Stimulated activated CD4-positive, alpha-beta T cell treated with anti-CD3 and anti-CD28 coated beads, Interleukin-15, amount 100 ng/mL, for 48 hours (primary cell): ENCODE results near the gene IGSF9.

Experiments used
- DNase-seq, 2 donors: peaks; one replicate each; pipeline ENCODE4 v3.0.0-alpha.2; 2020; ENCODE audit warnings: low read depth in 2 of 2

Gene IGSF9

GRCh38 chr1:159972443-159973205, 27.2 kb upstream of the IGSF9 start:
- DNase-seq: no peak

DNA sequence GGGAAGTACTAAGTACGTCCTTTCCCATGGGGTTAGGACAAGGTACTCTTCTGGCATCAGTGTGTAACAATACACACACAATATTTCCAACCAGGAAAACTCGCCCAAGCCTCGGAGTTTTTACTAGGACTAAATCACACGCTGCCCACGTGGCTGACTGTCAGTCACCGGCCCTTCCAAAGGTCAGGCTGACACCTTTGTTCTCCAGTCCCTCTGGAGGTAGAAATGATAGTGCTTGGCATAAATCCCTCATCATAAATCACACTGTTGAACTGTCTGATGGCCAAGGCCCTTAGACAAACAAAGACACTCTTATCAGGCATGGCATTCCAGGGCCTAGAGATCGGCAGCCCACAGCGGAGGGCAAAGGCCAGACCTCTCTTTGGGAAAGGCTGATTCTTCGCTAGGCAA, 25.5 kb upstream of the IGSF9 start:
- no peak for DNase-seq

DNA sequence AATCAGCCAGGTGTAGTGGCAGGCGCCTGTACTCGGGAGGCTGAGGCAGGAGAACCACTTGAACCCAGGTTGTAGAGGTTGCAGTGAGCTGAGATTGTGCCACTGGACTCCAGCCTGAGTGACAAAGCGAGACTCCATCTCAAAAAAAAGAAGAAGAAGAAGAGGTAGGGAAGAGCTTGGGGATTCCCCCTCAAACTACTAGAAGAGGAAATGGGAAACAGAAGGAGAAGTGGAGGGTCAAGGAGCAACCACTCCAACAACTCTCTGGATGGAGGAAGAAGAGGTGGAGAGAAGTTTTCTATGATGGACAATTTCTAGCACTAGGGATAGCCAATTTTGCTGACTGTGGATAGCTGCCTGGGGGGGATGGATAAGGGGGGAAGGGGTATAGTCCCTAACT, 23.5 kb upstream of the IGSF9 start:
- no peak for DNase-seq

DNA sequence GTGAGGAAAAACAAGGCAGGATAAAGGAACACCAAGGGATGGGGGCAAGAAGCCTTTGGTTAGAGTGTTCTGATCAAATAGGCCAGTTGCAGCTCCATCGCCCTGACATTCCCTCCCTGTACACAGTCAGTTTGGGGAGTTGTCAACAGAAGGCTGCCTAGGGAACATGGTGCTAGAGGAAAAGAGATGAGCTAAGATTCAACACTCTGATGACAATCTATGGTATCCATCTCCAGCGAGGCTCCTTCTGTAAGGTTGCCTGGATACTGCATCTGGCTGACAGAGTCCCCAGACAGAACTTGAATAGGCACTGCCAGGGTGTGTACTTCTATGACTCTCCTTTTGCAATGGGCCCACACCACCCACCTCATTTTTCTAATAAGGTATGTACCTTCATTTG, 19.9 kb upstream of the IGSF9 start:
- no peak for DNase-seq

DNA sequence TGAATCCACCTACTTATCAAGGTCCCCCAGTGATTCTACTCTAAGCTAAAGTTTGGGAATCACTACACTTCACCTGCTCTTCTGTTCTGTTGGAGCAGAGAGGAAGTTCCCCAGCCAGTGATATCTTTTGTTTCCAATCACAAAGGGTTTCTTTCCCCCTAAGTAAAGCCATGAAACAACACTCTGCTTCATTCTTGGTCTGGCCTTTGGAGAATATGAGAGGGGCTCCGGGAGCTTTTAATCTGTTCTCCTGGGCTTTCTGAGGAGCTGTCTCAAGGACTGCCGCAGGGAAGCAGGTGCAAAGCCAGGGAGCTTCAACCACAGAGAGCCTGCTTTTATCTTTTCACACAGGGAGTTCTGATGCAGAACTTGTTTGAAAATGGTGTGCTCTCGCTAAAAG, 18.7 kb upstream of the IGSF9 start:
- DNase-seq: no peak

DNA sequence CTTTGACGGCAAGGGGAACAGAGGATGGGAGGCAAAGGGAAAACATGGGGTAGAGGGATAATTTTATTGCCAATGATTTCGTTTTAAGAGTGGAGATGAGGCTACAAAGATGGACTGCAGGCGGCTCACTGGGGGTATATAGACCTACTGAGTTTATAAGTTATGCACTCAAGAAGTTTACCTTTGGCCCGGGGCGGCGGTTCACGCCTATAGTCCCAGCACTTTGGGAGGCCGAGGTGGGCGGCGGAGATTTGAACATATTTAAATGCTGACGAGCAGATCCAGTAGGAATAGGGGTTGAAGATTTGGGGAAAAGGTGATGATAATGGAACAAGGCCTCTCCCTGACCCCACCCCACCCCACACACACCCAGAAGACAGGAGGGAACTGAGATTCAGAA, 16.8 kb upstream of the IGSF9 start:
- DNase-seq: no peak

DNA sequence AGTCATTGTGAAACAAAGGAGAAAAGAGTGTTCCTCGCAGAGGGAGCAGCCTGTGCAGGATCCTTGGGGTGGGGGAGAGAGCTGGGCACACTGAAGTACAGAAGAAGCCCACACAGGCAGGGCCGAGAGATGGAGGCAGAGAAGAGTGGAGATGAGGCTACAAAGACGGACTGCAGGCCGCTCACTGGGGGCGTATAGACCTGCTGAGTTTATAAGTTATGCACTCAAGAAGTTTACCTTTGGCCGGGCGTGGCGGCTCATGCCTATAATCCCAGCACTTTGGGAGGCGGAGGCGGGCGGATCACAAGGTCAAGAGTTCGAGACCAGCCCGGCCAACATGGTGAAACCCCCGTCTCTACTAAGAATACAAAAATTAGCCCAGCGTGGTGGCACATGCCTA, 16.2 kb upstream of the IGSF9 start:
- DNase-seq: no peak

DNA sequence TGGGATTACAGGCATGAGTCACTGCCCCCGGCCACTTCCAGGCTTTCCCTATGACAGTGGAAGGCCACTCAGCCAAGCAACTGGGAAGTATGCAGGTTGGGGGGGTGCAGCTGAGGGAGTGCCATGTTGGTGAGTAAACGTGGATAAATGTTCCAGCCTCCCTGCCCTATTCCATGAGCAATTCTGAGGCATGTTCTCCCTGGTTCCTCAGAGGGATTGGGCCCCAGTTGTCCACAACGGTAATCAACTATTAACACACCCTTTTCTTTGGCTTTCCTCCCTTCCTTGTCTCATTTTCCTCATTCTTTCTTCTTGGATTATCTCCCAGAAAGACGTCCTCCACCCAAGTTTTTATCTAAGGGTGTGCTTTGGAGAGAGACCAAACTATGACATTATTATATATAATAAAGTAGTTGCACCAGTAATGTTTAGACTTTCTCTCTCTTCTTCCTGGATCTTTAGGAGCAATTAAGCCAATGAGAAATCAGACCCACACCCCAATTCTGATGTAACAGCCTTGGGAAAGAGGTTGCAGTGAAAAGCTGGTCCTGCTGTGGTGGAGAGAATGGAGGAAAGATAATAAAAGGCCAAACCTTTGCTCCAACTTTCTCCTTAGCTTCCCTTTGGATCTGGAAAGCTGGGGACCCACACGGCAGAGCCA, 15.4 kb upstream of the IGSF9 start:
- DNase-seq: no peak

DNA sequence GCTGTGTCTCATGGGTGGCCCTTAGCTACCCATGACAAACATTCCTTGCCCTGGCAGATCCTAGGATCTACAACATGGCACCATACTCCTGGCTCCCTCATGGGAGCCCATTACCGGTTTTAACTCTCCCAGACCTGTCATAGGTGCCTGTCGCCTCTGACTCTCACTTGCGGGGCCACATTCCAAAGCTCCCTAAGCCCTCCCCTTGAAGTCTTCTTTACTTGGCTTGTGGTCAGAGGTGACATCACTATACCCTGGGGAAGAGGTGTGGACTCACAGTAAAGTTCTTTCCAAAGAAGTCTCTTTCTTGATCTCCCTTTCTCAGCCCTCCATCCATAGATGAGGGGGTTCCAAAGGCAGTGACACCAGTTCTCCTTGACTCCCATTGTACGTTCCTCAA, 14.0 kb upstream of the IGSF9 start:
- no peak for DNase-seq

- DNase-seq: no peak
Measured at GRCh38 chr1:159958719-159959380, 13.4 kb upstream of the IGSF9 start.

- DNase-seq: no peak
Measured at GRCh38 chr1:159957824-159958268, 12.4 kb upstream of the IGSF9 start.

DNA sequence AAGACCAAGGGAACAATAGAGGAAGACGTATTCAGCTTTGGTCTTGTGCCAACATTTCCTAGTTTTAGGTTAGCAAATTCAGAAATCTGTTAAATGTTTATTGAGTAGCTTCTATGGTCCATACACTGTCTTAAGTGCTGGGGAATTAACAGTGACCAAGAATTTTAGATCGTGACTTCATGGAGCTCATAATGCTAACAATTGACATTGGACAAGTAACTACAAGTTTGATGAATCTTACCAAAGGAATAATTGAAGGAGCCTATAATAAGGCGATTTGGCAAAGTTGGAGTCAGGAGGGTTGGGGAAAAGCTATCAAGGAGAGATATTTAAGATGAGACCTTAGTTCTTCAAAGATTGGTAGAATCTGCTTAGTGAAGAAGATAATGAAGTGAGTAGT, 10.0 kb upstream of the IGSF9 start:
- no peak for DNase-seq

DNA sequence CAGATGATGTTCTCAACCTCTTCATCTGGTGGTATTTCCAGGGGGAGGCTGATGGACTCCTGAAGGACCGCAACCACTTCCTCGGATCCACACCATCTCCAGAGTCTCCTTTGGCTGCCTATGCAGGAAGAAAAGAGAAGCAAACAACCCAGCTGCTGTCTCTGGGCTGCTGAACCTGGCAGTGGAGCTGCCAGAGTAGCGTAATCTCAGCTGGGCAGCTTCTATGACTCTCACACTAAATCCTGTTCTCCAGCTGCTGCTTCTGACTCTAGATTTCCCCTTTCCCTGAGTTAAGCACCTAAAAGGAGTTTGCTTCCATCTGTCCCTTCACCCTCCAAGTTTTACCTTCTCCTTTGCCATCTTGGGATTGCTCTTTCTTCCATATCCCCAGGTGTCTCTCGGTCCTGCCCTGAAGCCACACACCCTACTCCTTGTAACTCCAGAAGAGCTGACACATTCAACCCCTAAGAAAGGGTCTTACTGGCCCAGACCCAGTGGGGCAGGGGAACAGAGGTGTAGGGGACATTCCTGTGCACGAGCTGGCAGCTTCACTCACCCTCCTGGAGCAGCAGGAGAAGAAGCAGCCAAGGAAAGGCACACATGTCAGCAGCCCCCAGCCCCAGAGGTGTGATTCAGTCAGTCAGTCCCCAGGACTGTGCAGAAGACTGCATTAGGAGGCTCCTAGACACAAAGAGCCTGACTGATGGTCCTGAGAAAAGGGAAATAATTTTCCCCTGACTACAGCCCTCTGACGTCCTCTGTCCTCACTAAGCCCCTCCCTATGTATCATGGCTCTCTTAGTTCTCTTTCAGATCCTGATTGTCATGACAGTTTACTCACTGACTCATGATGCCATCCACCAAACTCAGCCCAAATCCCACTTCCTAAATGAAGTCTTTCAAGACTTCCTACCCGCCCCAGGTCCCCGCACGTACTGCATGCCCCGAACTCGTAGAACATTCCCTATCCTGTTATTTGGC, 8.4 kb upstream of the IGSF9 start, which contains the start of gene SLAMF9:
Gene SLAMF9 (minus strand): TSS at position 702 of the 980 bp plus-strand sequence. CDS start 100 bp downstream, at position 602.
- DNase-seq: no peak

- DNase-seq: no peak
Measured at GRCh38 chr1:159952932-159953331, 7.5 kb upstream of the IGSF9 start.

DNA sequence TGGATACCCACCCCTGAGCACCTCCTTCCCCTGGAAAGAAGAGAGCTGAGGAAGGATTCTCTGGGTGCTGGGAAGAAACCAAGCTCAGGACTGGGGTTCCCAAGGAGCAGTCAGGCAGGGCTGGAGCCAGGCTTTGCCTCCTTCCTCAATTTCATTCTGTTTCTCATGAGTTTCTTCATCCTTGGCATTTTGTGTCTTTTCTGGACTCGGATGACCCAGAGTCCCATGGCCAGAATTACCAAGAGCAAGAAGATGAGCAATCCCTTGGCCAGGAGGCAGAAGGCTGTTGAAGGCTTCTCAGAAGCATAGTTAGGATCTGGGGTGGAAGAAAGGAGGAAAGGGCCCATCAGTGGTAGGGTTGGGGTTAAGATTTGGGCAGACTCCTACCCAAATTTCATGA, 6.1 kb upstream of the IGSF9 start:
- DNase-seq: no peak

- DNase-seq: no peak
Measured at GRCh38 chr1:159951016-159951415, 5.6 kb upstream of the IGSF9 start.

GRCh38 chr1:159949981-159950381, 4.6 kb upstream of the IGSF9 start:
- DNase-seq: no peak

- no peak for DNase-seq
Measured at GRCh38 chr1:159949123-159949522, 3.7 kb upstream of the IGSF9 start.

DNA sequence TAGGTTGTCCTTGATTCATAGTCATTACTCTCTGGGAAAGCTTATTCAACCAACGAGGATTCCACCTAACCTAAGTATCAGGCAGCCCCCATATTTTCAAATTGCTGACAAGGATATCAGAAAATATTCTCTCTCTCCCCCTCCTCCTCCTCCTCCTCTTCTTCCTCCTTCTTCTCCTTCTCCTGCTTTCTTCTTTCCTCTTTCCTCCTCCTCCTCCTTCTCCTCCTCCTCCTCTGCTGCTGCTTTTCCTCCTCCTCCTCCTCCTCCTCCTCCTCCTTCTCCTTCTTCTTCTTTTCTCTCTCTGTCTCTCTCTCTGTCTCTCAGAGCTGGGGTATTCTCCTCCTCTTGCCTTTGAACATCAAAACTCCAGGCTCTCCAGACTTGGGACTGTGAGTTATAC, 2.5 kb upstream of the IGSF9 start:
- DNase-seq: no peak

GRCh38 chr1:159946242-159947187, 1.1 kb upstream of the IGSF9 start:
- no peak for DNase-seq
